H1 (cell line): ENCODE results near the gene PIBF1. TPM values are rescaled to one million over a fixed set of nuclear protein-coding genes. Genes with fewer than 3 reads are reported as not detected.

Experiments
- ATF2 ChIP-seq: IDR thresholded peaks from 2 replicates; pipeline ENCODE4 v1.6.1; 2012; ENCODE audit warnings: low read length, inconsistent platforms
- ATF3 ChIP-seq: IDR thresholded peaks from 2 replicates; pipeline ENCODE4 v1.6.1; 2011; ENCODE audit warnings: low read depth, mild to moderate bottlenecking, low read length; ENCODE audit not compliant: insufficient read depth
- BACH1 ChIP-seq: IDR thresholded peaks from 2 replicates; pipeline ENCODE4 v1.6.1; 2012; ENCODE audit warnings: low read length, improper control_type of control experiment
- BCL11A ChIP-seq, 2 experiments: IDR thresholded peaks; one replicate each; pipeline ENCODE4 v1.6.1; 2011; ENCODE audit warnings: low read depth in 2 of 2, low read length in 2 of 2, mild to moderate bottlenecking in 2 of 2
- BRCA1 ChIP-seq: IDR thresholded peaks from 2 replicates; pipeline ENCODE4 v1.6.1; 2012; ENCODE audit warnings: low read depth, low read length, improper control_type of control experiment
- CBX5 ChIP-seq: fragments of 300-800, 300-1000 bp; sonication (generic); IDR thresholded peaks from 2 replicates; pipeline ENCODE4 v1.7.1; 2016; ENCODE audit warnings: antibody characterized with exemption, low read length, low read depth
- CEBPB ChIP-seq: IDR thresholded peaks from 2 replicates; pipeline ENCODE4 v1.6.1; 2012; ENCODE audit warnings: low read depth, low read length
- CREB1 ChIP-seq: IDR thresholded peaks from 2 replicates; pipeline ENCODE4 v1.6.1; 2012; ENCODE audit warnings: inconsistent platforms
- CTBP2 ChIP-seq: IDR thresholded peaks from 2 replicates; pipeline ENCODE4 v1.7.0; 2011; ENCODE audit warnings: borderline replicate concordance, mild to moderate bottlenecking, moderate library complexity, mixed read lengths, low read length; ENCODE audit not compliant: insufficient read depth, insufficient read length
- EGR1 ChIP-seq: IDR thresholded peaks from 2 replicates; pipeline ENCODE4 v1.6.1; 2011; ENCODE audit warnings: low read depth, low read length, borderline replicate concordance
- EZH2 ChIP-seq: fragments of 200-600 bp; sonication (generic); IDR thresholded peaks from 2 replicates; pipeline ENCODE4 v1.7.1; 2012; ENCODE audit warnings: low read depth, mild to moderate bottlenecking, moderate library complexity, low read length, inconsistent platforms; ENCODE audit not compliant: severe bottlenecking
- FOSL1 ChIP-seq: IDR thresholded peaks from 2 replicates; pipeline ENCODE4 v1.6.1; 2011; ENCODE audit warnings: mild to moderate bottlenecking, low read depth, low read length, moderate library complexity; ENCODE audit not compliant: insufficient read depth
- HDAC6 ChIP-seq: IDR thresholded peaks from one replicate; pipeline ENCODE4 v1.7.1; 2012; ENCODE audit warnings: low read depth, mild to moderate bottlenecking, inconsistent platforms, low read length, moderate library complexity
- NRF1 ChIP-seq: IDR thresholded peaks from 2 replicates; pipeline ENCODE4 v1.6.1; 2011; ENCODE audit warnings: mild to moderate bottlenecking, low read depth, low read length, improper control_type of control experiment
- POLR2AphosphoS5 ChIP-seq: IDR thresholded peaks from 2 replicates; pipeline ENCODE4 v1.6.1; 2011; ENCODE audit warnings: low read depth, low read length
- POU5F1 ChIP-seq: IDR thresholded peaks from 2 replicates; pipeline ENCODE4 v1.6.1; 2011; ENCODE audit warnings: low read depth, mild to moderate bottlenecking, low read length, moderate library complexity
- RNF2 ChIP-seq: fragments of 200-900, 300-1000 bp; sonication (generic); IDR thresholded peaks from 2 replicates; pipeline ENCODE4 v1.7.1; 2016; ENCODE audit warnings: borderline replicate concordance, low read depth, mild to moderate bottlenecking, antibody characterized with exemption, low read length; ENCODE audit not compliant: poor library complexity, severe bottlenecking; ENCODE audit errors: missing control alignments
- SIX5 ChIP-seq: IDR thresholded peaks from 2 replicates; pipeline ENCODE4 v1.6.1; 2011; ENCODE audit warnings: mild to moderate bottlenecking, low read depth, low read length
- SP2 ChIP-seq: IDR thresholded peaks from 2 replicates; pipeline ENCODE4 v1.6.1; 2012; ENCODE audit warnings: mild to moderate bottlenecking, low read length, inconsistent platforms
- SUZ12 ChIP-seq: fragments of 200-600 bp; sonication (generic); IDR thresholded peaks from 2 replicates; pipeline ENCODE4 v1.6.1; 2012; ENCODE audit warnings: mild to moderate bottlenecking, inconsistent platforms, low read length, moderate library complexity, mixed read lengths
- TAF1 ChIP-seq: IDR thresholded peaks from 2 replicates; pipeline ENCODE4 v1.6.1; 2011; ENCODE audit warnings: mild to moderate bottlenecking, low read depth, low read length
- TAF7 ChIP-seq: optimal IDR thresholded peaks from 2 replicates; pipeline ENCODE3; 2011; ENCODE audit warnings: low read depth, mild to moderate bottlenecking, inconsistent platforms, low read length, moderate library complexity, borderline replicate concordance
- ZNF274 ChIP-seq: IDR thresholded peaks from 2 replicates; pipeline ENCODE4 v1.7.0; 2012; ENCODE audit warnings: low read length, borderline replicate concordance; ENCODE audit errors: extremely low read depth
- polyA plus RNA-seq, 7 experiments: library from polyadenylated mRNA; depleted of rRNA in 3 of 7; stranded (reverse) in 5 of 7; unstranded in 2 of 7; fragments of >200 nt in 5 of 7; fragments of 200-250 nt in 2 of 7; gene quantifications; 1 replicate in 5 of 7; 2 replicates in 1 of 7; 4 replicates in 1 of 7; pipeline versions ENCODE4 v1.2.1 to v1.2.3, GENCODE V29; 2011 to 2013; ENCODE audit warnings: missing spikeins in 2 of 7, mixed read lengths in 2 of 7
- total RNA-seq: library from RNA; stranded (reverse); fragmentation: NEBNext Ultra II Directional; extraction: Animal tissue kit (Norgen Biotek cat#: 25700); gene quantifications from 2 replicates; pipeline ENCODE4 v1.2.1, GENCODE V29; 2021

PIBF1 gene
- total and polyA plus RNA-seq, 2 of the 8 experiments (the other 6 are each of a cell fraction or from before 2014, with no cell fraction given), result 1.1 to 13.2 TPM

- TF ChIP-seq SP2, result peak; percentile 82
- no peak for TF ChIP-seq CTBP2
- no peak for TF ChIP-seq POLR2AphosphoS5
- TF ChIP-seq BRCA1, result no peak
- TF ChIP-seq CREB1, result no peak; the same call in 1 of the 2 replicates
- TF ChIP-seq TAF7, result peak; percentile 87
- TF ChIP-seq FOSL1, result no peak
- TF ChIP-seq RNF2, result no peak
- TF ChIP-seq ATF3, result no peak
- no peak for TF ChIP-seq POU5F1
- TF ChIP-seq SUZ12, result no peak
- TF ChIP-seq BCL11A (IDR thresholded peaks at IDR 0.05; ENCODE audit: low read depth in 2 of 2, low read length in 2 of 2), result no peak
- TF ChIP-seq EZH2, result no peak
- peak; percentile 85 for TF ChIP-seq TAF1
- no peak for TF ChIP-seq CBX5
- no peak for TF ChIP-seq HDAC6
- TF ChIP-seq CEBPB, result no peak
- TF ChIP-seq EGR1, result no peak; the same call in 1 of the 2 replicates
- TF ChIP-seq ZNF274, result no peak
- no peak for TF ChIP-seq SIX5
- TF ChIP-seq BACH1, result no peak
- TF ChIP-seq NRF1, result no peak; the same call in 1 of the 2 replicates
- TF ChIP-seq ATF2, result no peak
Measured at GRCh38 chr13:73058736-73059459, 277.0 kb downstream of the PIBF1 start, which contains the start of gene KLF5 (continued).
